SHP77 treated with DMSO at 0.1 percent for 48 hours (cell line): ENCODE data around the gene TBC1D26.
"Not testable (repeated sequence)": the region's sequence is repeated elsewhere in the genome, so short reads cannot be mapped to it uniquely, and the experiment has no call there.

ENCODE experiments used
- DNase-seq: peaks from one replicate; lab custom pipeline; 2025; lab: John Stamatoyannopoulos, UW

TBC1D26 gene

GRCh38 chr17:15731900-15732299, at the start of gene TBC1D26:
Gene TBC1D26 (plus strand): TSS chr17:15732283. CDS start chr17:15735349, 3,066 bp downstream.
- not testable (repeated sequence) for DNase-seq

GRCh38 chr17:15683135-15683534, 48.9 kb upstream of the TBC1D26 start:
- not testable (repeated sequence) for DNase-seq

GRCh38 chr17:15683824-15684478, 48.1 kb upstream of the TBC1D26 start, which contains the start of gene TRIM16:
Gene TRIM16 (minus strand): TSS chr17:15684311. CDS start chr17:15651609, 32,702 bp downstream.
- DNase-seq = peak; percentile 35

GRCh38 chr17:15687494-15687893, 44.6 kb upstream of the TBC1D26 start:
- DNase-seq = not testable (repeated sequence)

GRCh38 chr17:15698967-15699366, 33.1 kb upstream of the TBC1D26 start:
- not testable (repeated sequence) for DNase-seq

- DNase-seq = peak; percentile 98
Measured at GRCh38 chr17:15699413-15699924, 32.6 kb upstream of the TBC1D26 start, which contains the start of gene ZNF286A. Gene ZNF286A (plus strand): TSS chr17:15699752. CDS start chr17:15700330, 578 bp downstream.

GRCh38 chr17:15699937-15700336, 32.1 kb upstream of the TBC1D26 start:
- DNase-seq = not testable (repeated sequence)

GRCh38 chr17:15704239-15704638, 27.8 kb upstream of the TBC1D26 start:
- DNase-seq = not testable (repeated sequence)

GRCh38 chr17:15704813-15705212, 27.3 kb upstream of the TBC1D26 start:
- DNase-seq = not testable (repeated sequence)

GRCh38 chr17:15708879-15709278, 23.2 kb upstream of the TBC1D26 start:
- not testable (repeated sequence) for DNase-seq

- DNase-seq = not testable (repeated sequence)
Measured at GRCh38 chr17:15716601-15717563, 15.2 kb upstream of the TBC1D26 start.

- DNase-seq = not testable (repeated sequence)
Measured at GRCh38 chr17:15730535-15730934, 1.5 kb upstream of the TBC1D26 start.

GRCh38 chr17:15733174-15733789, 1.2 kb downstream of the TBC1D26 start:
- DNase-seq = not testable (repeated sequence)

GRCh38 chr17:15736578-15736977, 4.5 kb downstream of the TBC1D26 start:
- DNase-seq = not testable (repeated sequence)

- DNase-seq = no peak
Measured at GRCh38 chr17:15738066-15738465, 6.0 kb downstream of the TBC1D26 start.

GRCh38 chr17:15739259-15739658, 7.2 kb downstream of the TBC1D26 start:
- not testable (repeated sequence) for DNase-seq

GRCh38 chr17:15740041-15740440, 8.0 kb downstream of the TBC1D26 start:
- DNase-seq = not testable (repeated sequence)

- DNase-seq = no peak
Measured at GRCh38 chr17:15740570-15741120, 8.6 kb downstream of the TBC1D26 start.

GRCh38 chr17:15741624-15742023, 9.5 kb downstream of the TBC1D26 start:
- DNase-seq = no peak

GRCh38 chr17:15742051-15742795, 10.1 kb downstream of the TBC1D26 start:
- no peak for DNase-seq

- no peak for DNase-seq
Measured at GRCh38 chr17:15742921-15743320, 10.8 kb downstream of the TBC1D26 start.
